Suprapubic skin (tissue), 3 donors: ENCODE measurements around the gene PEAK3.
"Not testable (repeated sequence)": the region's sequence is repeated elsewhere in the genome, so short reads cannot be mapped to it uniquely, and the experiment has no call there.

Experiments used
- CTCF ChIP-seq, 2 donors: fragments of 200-600 bp in 1 of 2; fragments of 450-650 bp in 1 of 2; sonication (generic) in 1 of 2; IDR thresholded peaks; one replicate each; pipeline ENCODE4 v1.5.1; 2016 to 2019; ENCODE audit warnings: antibody characterized with exemption in 2 of 2, mild to moderate bottlenecking in 1 of 2, moderate library complexity in 1 of 2
- EP300 ChIP-seq: sonication (generic); formaldehyde crosslinking; IDR thresholded peaks from one replicate; pipeline ENCODE4 v1.6.1; 2017; ENCODE audit warnings: antibody characterized with exemption
- POLR2A ChIP-seq, 2 donors: fragments of 450-650 bp; IDR thresholded peaks; one replicate each; pipeline ENCODE4 v1.6.1; 2017; ENCODE audit warnings: antibody characterized with exemption in 2 of 2, mild to moderate bottlenecking in 2 of 2, moderate library complexity in 2 of 2

- not testable (repeated sequence) for TF ChIP-seq CTCF (IDR thresholded peaks at IDR 0.05); POLR2A (IDR thresholded peaks at IDR 0.05); EP300
Observed at GRCh38 chr19:2281265-2282061, 512 bp downstream of the PEAK3 start.
